ENCODE measurements around the gene EPB41L5. TPM values are rescaled to one million over a fixed set of nuclear protein-coding genes. Genes with fewer than 3 reads are reported as not detected.

EPB41L5 gene
- total and polyA plus RNA-seq, 9 of the 15 experiments (the other 6 are each of a cell fraction or from before 2014, with no cell fraction given): 2.3 to 14.1 (median 8.2) TPM

DNA sequence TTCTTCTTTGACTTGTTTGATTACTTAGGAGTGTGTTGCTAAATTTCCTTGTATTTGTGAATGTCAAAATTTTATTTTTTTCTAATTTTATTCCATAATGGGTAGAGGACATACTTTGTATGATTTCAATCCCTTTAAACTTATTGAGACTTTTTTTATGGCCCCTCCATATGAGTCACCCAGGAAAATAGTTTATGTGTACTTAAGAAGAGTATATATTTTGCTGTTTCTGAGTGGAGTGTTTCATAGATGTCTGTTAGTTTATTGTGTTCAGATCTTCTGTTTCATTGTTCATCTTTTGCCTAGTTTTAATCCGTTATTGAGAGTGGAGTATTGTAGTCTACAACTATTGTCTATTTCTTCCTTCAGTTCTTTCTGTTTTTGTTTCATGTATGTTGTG is 81.9 kb downstream of the EPB41L5 start (continued):
- TF ChIP-seq, protein P1, sequence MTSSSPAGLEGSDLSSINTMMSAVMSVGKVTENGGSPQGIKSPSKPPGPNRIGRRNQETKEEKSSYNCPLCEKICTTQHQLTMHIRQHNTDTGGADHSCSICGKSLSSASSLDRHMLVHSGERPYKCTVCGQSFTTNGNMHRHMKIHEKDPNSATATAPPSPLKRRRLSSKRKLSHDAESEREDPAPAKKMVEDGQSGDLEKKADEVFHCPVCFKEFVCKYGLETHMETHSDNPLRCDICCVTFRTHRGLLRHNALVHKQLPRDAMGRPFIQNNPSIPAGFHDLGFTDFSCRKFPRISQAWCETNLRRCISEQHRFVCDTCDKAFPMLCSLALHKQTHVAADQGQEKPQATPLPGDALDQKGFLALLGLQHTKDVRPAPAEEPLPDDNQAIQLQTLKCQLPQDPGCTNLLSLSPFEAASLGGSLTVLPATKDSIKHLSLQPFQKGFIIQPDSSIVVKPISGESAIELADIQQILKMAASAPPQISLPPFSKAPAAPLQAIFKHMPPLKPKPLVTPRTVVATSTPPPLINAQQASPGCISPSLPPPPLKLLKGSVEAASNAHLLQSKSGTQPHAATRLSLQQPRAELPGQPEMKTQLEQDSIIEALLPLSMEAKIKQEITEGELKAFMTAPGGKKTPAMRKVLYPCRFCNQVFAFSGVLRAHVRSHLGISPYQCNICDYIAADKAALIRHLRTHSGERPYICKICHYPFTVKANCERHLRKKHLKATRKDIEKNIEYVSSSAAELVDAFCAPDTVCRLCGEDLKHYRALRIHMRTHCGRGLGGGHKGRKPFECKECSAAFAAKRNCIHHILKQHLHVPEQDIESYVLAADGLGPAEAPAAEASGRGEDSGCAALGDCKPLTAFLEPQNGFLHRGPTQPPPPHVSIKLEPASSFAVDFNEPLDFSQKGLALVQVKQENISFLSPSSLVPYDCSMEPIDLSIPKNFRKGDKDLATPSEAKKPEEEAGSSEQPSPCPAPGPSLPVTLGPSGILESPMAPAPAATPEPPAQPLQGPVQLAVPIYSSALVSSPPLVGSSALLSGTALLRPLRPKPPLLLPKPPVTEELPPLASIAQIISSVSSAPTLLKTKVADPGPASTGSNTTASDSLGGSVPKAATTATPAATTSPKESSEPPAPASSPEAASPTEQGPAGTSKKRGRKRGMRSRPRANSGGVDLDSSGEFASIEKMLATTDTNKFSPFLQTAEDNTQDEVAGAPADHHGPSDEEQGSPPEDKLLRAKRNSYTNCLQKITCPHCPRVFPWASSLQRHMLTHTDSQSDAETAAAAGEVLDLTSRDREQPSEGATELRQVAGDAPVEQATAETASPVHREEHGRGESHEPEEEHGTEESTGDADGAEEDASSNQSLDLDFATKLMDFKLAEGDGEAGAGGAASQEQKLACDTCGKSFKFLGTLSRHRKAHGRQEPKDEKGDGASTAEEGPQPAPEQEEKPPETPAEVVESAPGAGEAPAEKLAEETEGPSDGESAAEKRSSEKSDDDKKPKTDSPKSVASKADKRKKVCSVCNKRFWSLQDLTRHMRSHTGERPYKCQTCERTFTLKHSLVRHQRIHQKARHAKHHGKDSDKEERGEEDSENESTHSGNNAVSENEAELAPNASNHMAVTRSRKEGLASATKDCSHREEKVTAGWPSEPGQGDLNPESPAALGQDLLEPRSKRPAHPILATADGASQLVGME (CRISPR knock-in tag; IDR thresholded peaks at IDR 0.05): no peak
- TF ChIP-seq TOE1 (IDR thresholded peaks at IDR 0.05; ENCODE audit: borderline replicate concordance): no peak
- no peak for TF ChIP-seq TOE1 (CRISPR knock-in tag; IDR thresholded peaks at IDR 0.05; ENCODE audit: borderline replicate concordance, low read depth)
- TF ChIP-seq, protein P2, sequence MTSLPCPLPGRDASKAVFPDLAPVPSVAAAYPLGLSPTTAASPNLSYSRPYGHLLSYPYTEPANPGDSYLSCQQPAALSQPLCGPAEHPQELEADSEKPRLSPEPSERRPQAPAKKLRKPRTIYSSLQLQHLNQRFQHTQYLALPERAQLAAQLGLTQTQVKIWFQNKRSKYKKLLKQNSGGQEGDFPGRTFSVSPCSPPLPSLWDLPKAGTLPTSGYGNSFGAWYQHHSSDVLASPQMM (CRISPR knock-in tag; IDR thresholded peaks at IDR 0.05): no peak
- no peak for TF ChIP-seq KHSRP (IDR thresholded peaks at IDR 0.05)
- TF ChIP-seq, protein P3, sequence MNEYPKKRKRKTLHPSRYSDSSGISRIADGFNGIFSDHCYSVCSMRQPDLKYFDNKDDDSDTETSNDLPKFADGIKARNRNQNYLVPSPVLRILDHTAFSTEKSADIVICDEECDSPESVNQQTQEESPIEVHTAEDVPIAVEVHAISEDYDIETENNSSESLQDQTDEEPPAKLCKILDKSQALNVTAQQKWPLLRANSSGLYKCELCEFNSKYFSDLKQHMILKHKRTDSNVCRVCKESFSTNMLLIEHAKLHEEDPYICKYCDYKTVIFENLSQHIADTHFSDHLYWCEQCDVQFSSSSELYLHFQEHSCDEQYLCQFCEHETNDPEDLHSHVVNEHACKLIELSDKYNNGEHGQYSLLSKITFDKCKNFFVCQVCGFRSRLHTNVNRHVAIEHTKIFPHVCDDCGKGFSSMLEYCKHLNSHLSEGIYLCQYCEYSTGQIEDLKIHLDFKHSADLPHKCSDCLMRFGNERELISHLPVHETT (CRISPR knock-in tag; conservative IDR thresholded peaks at IDR 0.05 in 1 of 2, IDR thresholded peaks at IDR 0.05 in 1 of 2): no peak
- no peak for TF ChIP-seq LCOR (CRISPR knock-in tag; IDR thresholded peaks at IDR 0.05)
